Activated naive CD8-positive, alpha-beta T cell (primary cell): ENCODE measurements around the gene GTF2A2.
A peak's percentile ranks its signal among the peaks of the same experiment; 100 is the strongest.
"Not testable (repeated sequence)": the region's sequence is repeated elsewhere in the genome, so short reads cannot be mapped to it uniquely, and the experiment has no call there.

Experiments
- H3K27ac Mint-ChIP-seq: one replicate; pipeline ENCODE4 v1.8.0; 2021; ENCODE audit warnings: mixed read lengths
- H3K27me3 Mint-ChIP-seq: one replicate; pipeline ENCODE4 v1.8.0; 2021; ENCODE audit warnings: mixed read lengths
- H3K36me3 Mint-ChIP-seq: one replicate; pipeline ENCODE4 v1.8.0; 2021; ENCODE audit warnings: mixed read lengths
- H3K4me1 Mint-ChIP-seq: one replicate; pipeline ENCODE4 v1.8.0; 2021; ENCODE audit warnings: low read depth, mixed read lengths
- H3K4me3 Mint-ChIP-seq: one replicate; pipeline ENCODE4 v1.8.0; 2021; ENCODE audit warnings: mild to moderate bottlenecking, mixed read lengths
- H3K9me3 Mint-ChIP-seq: one replicate; pipeline ENCODE4 v1.8.0; 2021; ENCODE audit warnings: low read depth, mixed read lengths

Gene GTF2A2

DNA sequence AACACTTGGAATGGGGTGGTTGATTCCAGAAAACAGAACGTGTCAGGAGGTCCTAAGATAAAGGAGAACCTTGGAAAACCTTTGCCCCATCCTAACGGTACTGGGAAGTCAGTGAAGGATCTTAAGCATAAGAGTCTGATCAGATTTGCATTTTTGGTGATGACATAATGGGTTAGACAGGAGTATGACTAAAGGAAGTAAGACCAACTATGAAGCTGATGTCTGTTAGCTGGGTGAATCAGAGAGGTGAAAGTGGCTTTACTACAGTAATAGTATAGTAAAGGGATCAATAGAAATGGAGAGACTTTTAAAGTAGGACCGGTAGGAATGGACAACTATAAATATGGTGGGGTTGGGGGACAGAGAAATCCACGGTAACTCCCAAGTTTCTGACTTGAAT is 12.6 kb downstream of the GTF2A2 start:
- Mint-ChIP-seq H3K27me3 (no peaks in the 10 kb centered on the region), H3K36me3 (peaks cover 3% of the 10 kb centered on the region), H3K27ac (peak overlapping the region; percentile 58), H3K4me3 (no peak overlapping the region), H3K4me1 (peaks cover 9% of the 10 kb centered on the region), H3K9me3 (no peaks in the 10 kb centered on the region)

- H3K27me3 Mint-ChIP-seq: no peaks in the 10 kb centered on the region
- no peak overlapping the region for H3K4me3 Mint-ChIP-seq
- peaks cover 7% of the 10 kb centered on the region for H3K36me3 Mint-ChIP-seq
- peak overlapping the region; percentile 58 for H3K27ac Mint-ChIP-seq
- no peaks in the 10 kb centered on the region for H3K9me3 Mint-ChIP-seq
- peaks cover 5% of the 10 kb centered on the region for H3K4me1 Mint-ChIP-seq
Measured at GRCh38 chr15:59642351-59642750, 15.0 kb downstream of the GTF2A2 start.

DNA sequence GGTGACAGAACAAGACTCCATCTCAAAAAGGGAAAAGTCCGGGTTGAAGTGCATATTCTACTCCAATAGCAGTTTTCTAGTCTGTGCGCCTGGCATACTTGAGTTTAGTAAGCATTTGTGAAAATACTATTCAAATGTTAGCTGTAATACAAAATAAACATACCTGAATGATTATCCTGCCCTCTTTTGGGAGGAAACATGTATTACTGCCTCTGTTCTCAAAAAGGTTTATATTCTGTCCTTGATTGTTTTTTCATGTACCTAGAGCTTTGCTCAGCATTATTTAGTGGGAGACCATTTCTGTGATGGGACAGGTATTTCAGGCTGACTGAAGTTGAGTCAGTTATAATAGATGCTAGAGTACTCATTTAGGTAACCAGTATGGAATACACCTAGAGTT is 19.8 kb downstream of the GTF2A2 start:
- not testable (repeated sequence) for H3K9me3 Mint-ChIP-seq, H3K4me3 Mint-ChIP-seq, H3K27me3 Mint-ChIP-seq, H3K27ac Mint-ChIP-seq, H3K36me3 Mint-ChIP-seq, H3K4me1 Mint-ChIP-seq

GRCh38 chr15:59636184-59636583 is 21.1 kb downstream of the GTF2A2 start:
- H3K27ac Mint-ChIP-seq: peak overlapping the region; percentile 2
- no peaks in the 10 kb centered on the region for H3K9me3 Mint-ChIP-seq
- no peak overlapping the region for H3K4me3 Mint-ChIP-seq
- H3K27me3 Mint-ChIP-seq: no peaks in the 10 kb centered on the region
- no peaks in the 10 kb centered on the region for H3K4me1 Mint-ChIP-seq
- H3K36me3 Mint-ChIP-seq: peaks cover 6% of the 10 kb centered on the region

DNA sequence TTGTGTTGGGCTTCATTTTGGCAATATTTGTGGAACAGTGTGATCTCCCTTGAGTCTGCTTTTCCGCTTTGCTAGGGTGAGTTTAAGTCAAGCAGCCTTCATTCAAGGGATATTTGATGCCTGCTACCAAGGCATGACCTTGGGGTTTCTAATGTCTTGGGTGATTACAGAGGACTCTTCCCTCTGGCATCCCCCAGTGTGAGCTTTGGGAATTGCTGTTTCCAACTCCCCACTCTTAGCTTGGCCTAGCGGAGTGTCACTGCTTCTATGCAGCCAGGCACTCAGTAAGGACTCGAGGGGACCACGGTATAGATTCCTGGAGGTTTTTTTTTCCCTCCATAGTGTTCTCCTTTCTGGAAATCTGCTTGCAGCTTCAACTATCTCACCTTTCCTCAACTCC is 24.6 kb downstream of the GTF2A2 start:
- Mint-ChIP-seq H3K36me3 (peaks cover 5% of the 10 kb centered on the region), H3K27me3 (peaks cover 2% of the 10 kb centered on the region), H3K4me1 (no peaks in the 10 kb centered on the region), H3K4me3 (no peak overlapping the region), H3K9me3 (no peaks in the 10 kb centered on the region), H3K27ac (no peak overlapping the region)

- peaks cover 2% of the 10 kb centered on the region for H3K27me3 Mint-ChIP-seq
- no peaks in the 10 kb centered on the region for H3K9me3 Mint-ChIP-seq
- H3K36me3 Mint-ChIP-seq: no peaks in the 10 kb centered on the region
- no peak overlapping the region for H3K4me3 Mint-ChIP-seq
- no peak overlapping the region for H3K27ac Mint-ChIP-seq
- no peaks in the 10 kb centered on the region for H3K4me1 Mint-ChIP-seq
Measured at GRCh38 chr15:59622289-59622688, 35.0 kb downstream of the GTF2A2 start.

DNA sequence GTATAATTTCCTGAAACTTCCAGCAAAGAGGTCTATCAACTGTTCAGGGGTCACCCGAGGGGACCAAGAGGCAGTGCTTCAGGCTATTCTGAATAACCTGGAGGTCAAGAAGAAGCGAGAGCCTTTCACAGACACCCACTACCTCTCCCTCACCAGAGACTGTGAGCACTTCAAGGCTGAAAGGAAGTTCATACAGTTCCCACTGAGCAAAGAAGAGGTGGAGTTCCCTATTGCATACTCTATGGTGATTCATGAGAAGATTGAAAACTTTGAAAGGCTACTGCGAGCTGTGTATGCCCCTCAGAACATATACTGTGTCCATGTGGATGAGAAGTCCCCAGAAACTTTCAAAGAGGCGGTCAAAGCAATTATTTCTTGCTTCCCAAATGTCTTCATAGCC is 38.9 kb downstream of the GTF2A2 start:
- H3K36me3 Mint-ChIP-seq: no peaks in the 10 kb centered on the region
- no peak overlapping the region for H3K27ac Mint-ChIP-seq
- H3K9me3 Mint-ChIP-seq: no peaks in the 10 kb centered on the region
- peaks cover 6% of the 10 kb centered on the region for H3K4me1 Mint-ChIP-seq
- peaks cover 2% of the 10 kb centered on the region for H3K27me3 Mint-ChIP-seq
- H3K4me3 Mint-ChIP-seq: no peak overlapping the region

DNA sequence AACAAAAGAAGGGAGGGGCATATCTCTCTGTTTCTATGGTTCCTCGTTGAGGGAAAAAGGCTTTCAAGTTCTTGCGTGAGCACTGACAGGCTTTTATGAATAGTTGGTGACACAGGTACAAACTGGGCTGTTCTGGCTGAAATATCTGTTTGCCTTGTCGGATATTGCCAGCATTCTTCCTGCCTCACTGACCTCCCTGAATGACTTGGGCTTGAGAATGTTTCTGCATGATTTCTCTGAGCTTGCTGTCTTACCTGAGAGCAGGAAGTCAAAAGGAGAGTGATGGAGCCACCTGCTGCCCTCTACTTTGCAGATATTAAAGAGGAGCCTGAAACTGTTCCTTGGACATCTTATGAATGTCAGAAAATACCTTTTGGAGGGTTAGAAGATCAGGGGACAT is 40.9 kb downstream of the GTF2A2 start:
- peaks cover 2% of the 10 kb centered on the region for H3K27me3 Mint-ChIP-seq
- no peaks in the 10 kb centered on the region for H3K36me3 Mint-ChIP-seq
- H3K27ac Mint-ChIP-seq: no peak overlapping the region
- H3K4me1 Mint-ChIP-seq: peaks cover 6% of the 10 kb centered on the region
- no peaks in the 10 kb centered on the region for H3K9me3 Mint-ChIP-seq
- no peak overlapping the region for H3K4me3 Mint-ChIP-seq

GRCh38 chr15:59615661-59616060 is 41.7 kb downstream of the GTF2A2 start:
- Mint-ChIP-seq H3K4me1 (peaks cover 7% of the 10 kb centered on the region), H3K4me3 (no peak overlapping the region), H3K27ac (no peak overlapping the region), H3K36me3 (no peaks in the 10 kb centered on the region), H3K9me3 (no peaks in the 10 kb centered on the region), H3K27me3 (peaks cover 2% of the 10 kb centered on the region)

- Mint-ChIP-seq H3K36me3 (no peaks in the 10 kb centered on the region), H3K27me3 (peaks cover 2% of the 10 kb centered on the region), H3K27ac (no peak overlapping the region), H3K4me1 (peaks cover 9% of the 10 kb centered on the region), H3K4me3 (no peak overlapping the region), H3K9me3 (no peaks in the 10 kb centered on the region)
Measured at GRCh38 chr15:59614153-59614552, 43.2 kb downstream of the GTF2A2 start.

DNA sequence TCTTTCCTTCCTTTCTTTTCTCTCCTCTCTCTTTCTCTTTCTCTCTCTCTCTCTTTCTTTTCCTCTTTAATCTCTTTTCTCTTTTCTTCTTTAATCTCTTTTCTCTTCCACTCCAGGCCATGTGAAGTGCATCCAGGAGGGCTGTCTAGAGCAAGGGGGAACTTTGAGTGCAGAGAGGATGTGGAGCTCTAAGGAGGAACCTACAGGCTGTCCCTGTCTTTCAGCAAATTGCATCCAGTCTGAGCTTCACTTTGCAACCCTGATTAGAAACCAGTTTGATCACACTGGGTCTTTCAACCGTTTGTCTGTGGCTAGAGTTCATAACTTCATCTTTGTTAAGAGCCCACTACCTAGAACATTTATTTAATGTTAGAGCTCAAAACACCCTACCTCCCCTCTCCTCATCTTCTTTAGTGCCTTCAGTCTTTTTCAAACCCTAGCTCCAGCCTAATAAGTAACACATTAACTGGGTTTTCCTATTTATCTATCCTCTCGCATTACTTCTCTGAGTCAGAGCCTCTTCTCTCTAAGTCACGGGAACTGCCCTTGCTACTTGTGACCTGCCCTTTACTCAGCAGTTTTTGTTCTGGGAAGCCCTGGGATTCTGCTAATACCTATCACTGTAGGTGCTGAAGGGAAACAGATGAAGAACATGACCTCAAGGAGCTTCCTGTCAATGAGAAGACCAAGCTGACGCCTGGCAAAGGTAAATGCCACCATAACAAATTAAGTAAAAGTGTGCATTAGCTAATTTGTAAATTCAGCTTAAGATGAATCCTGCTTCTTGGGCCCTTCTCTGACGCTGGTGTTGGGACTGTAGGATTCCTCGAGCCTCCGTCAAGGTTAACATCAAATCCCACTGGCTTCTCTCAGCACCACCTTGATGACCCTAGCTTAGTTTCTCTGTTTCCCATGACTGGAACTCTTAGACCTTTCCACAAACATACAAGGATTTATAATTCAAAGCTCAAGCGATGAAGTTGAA is 45.7 kb downstream of the GTF2A2 start, which contains the start of gene GCNT3:
GCNT3 (plus strand) TSS at position 508 of the 985 bp plus-strand sequence. CDS start 6,456 bp downstream, outside the sequence.
- no peak within 1 kb of the TSS for H3K4me3 Mint-ChIP-seq
- no peaks in the 10 kb centered on the region for H3K9me3 Mint-ChIP-seq
- H3K4me1 Mint-ChIP-seq: peaks cover 9% of the 10 kb centered on the region
- H3K27me3 Mint-ChIP-seq: peaks cover 1% of the 10 kb centered on the region
- no peak within 1 kb of the TSS for H3K27ac Mint-ChIP-seq
- H3K36me3 Mint-ChIP-seq: no peaks in the 10 kb centered on the region

- H3K27ac Mint-ChIP-seq: no peak overlapping the region
- no peak overlapping the region for H3K4me3 Mint-ChIP-seq
Measured at GRCh38 chr15:59609730-59610712, 47.3 kb downstream of the GTF2A2 start.

DNA sequence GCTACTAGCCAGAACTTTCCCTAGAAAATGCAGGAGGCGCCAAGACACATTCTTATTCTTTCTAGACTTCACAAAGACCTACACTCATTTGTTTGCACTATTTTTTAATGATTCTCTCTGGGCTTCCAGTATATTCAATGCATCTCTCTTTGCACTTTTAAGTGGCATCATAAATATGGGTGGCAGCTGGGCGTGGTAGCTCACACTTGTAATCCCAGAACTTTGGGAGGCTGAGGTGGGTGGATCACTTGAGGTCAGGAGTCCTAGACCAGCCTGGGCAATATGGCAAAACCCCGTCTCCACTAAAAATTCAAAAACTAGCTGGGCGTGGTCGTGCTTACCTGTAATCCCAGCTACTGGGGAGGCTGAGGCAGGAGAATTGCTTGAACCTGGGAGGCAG is 51.3 kb downstream of the GTF2A2 start:
- Mint-ChIP-seq H3K27me3 (peaks cover 1% of the 10 kb centered on the region), H3K36me3 (peaks cover 15% of the 10 kb centered on the region), H3K9me3 (peaks cover 10% of the 10 kb centered on the region), H3K27ac (no peak overlapping the region), H3K4me1 (peaks cover 2% of the 10 kb centered on the region), H3K4me3 (no peak overlapping the region)

More at GRCh38 chr15:59609730-59610712, 47.3 kb downstream of the GTF2A2 start:
- peaks cover 6% of the 10 kb centered on the region for H3K4me1 Mint-ChIP-seq
- no peaks in the 10 kb centered on the region for H3K9me3 Mint-ChIP-seq
- H3K36me3 Mint-ChIP-seq: peaks cover 2% of the 10 kb centered on the region
- peaks cover 1% of the 10 kb centered on the region for H3K27me3 Mint-ChIP-seq

DNA sequence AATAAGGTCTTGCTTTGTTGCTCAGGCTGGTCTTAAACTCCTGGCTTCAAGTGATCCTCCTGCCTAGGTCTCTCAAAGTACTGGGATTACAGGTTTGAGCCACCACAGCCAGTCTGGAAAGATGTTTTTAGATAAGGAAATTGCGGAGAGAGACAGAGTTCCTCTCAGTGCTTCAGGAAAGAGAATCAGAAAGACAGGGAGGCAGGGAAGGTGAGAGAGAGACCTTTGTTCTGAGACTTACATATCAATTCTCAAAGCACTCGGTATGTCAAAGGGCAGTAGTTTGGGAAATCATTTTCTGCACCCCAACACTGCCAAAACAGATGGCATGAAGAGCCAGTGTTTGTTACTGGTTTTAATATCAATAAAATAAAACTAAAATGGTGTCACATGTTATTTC is 58.9 kb downstream of the GTF2A2 start:
- Mint-ChIP-seq H3K4me1 (no peaks in the 10 kb centered on the region), H3K27me3 (peaks cover 5% of the 10 kb centered on the region), H3K4me3 (no peak overlapping the region), H3K27ac (no peak overlapping the region), H3K9me3 (peaks cover 1% of the 10 kb centered on the region), H3K36me3 (peaks cover 14% of the 10 kb centered on the region)

GRCh38 chr15:59596640-59597039 is 60.7 kb downstream of the GTF2A2 start:
- Mint-ChIP-seq H3K27ac (no peak overlapping the region), H3K4me3 (no peak overlapping the region), H3K9me3 (no peaks in the 10 kb centered on the region), H3K27me3 (peaks cover 5% of the 10 kb centered on the region), H3K4me1 (peaks cover 2% of the 10 kb centered on the region), H3K36me3 (peaks cover 8% of the 10 kb centered on the region)
